Measurements from ENCODE around the gene MMP28.
"Not testable (repeated sequence)": the region's sequence is repeated elsewhere in the genome, so short reads cannot be mapped to it uniquely, and the experiment has no call there.

Gene MMP28

DNA sequence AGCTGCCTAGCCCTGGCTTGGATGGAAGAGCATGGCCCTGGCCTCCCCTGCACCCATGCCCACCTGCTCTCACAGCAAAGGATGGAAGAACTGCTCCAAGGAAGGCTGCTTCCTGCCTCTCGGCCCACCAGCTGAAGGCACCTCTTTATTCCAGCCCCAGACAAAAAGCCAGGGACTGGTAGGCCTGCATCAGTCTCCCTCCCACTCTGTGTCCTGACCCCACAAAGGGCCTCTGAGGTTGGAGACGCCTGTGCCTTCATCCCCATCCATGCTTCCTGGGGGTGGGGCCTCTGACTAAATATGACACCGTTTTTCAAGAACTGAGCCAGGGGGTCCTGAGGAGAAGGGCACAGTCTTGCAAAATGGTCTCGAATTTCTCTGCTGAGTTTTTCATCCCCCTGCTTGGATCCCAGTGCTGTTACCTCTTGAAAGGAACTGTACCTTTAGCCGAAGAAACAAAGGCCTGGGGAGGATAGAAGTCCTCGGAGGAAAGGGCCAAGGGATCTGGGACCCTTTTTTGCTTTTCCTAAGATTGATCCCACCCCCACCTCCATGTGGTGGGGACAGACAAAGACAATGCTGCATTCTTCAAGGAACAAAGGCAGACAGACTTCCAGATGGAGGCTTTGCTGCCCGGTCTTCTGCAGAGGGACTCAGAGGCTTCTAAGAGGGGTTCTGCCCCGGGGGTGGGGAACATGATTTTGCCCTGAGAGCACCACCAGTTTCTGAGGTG is 29.5 kb downstream of the MMP28 start:
- no peak overlapping the region for H3K4me3 ChIP-seq (ENCODE audit: low read length)
- TF ChIP-seq ZNF274 (IDR thresholded peaks at IDR 0.05; ENCODE audit: low read depth, low read length), result no peak

DNA sequence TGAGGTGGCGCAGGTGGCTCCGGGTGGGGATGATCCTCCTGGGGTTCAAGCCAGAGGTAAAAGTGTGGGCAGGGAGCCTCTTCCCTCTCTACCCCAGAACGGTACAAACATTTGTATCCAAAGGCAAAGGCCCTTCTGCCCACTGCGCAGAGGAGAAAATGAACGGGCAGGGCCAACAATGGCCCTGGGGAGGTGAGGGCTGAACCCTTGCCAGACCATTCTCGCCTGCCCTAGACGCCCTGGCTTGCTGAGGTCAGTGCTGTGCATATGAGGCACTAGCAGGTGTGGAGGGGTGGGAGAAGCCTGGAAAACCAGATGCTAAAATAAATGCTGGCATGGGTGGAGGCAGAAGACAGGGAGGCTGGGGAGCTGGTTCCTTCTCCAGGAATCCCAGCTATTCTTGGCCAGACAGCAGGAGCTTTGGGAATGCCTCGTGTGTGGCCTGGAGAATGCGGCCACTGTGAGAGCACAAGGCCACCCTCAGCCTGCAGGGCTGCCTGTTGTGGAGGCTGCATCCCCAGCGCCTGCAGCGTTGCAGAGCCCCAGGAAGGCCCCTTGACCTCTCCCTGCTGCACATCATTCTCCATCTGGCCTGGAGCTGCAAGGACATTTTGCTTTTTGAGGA is 30.2 kb downstream of the MMP28 start:
- no peak overlapping the region for H3K4me3 ChIP-seq (ENCODE audit: low read length)
- TF ChIP-seq ZNF274 (IDR thresholded peaks at IDR 0.05; ENCODE audit: low read depth, low read length), result no peak

DNA sequence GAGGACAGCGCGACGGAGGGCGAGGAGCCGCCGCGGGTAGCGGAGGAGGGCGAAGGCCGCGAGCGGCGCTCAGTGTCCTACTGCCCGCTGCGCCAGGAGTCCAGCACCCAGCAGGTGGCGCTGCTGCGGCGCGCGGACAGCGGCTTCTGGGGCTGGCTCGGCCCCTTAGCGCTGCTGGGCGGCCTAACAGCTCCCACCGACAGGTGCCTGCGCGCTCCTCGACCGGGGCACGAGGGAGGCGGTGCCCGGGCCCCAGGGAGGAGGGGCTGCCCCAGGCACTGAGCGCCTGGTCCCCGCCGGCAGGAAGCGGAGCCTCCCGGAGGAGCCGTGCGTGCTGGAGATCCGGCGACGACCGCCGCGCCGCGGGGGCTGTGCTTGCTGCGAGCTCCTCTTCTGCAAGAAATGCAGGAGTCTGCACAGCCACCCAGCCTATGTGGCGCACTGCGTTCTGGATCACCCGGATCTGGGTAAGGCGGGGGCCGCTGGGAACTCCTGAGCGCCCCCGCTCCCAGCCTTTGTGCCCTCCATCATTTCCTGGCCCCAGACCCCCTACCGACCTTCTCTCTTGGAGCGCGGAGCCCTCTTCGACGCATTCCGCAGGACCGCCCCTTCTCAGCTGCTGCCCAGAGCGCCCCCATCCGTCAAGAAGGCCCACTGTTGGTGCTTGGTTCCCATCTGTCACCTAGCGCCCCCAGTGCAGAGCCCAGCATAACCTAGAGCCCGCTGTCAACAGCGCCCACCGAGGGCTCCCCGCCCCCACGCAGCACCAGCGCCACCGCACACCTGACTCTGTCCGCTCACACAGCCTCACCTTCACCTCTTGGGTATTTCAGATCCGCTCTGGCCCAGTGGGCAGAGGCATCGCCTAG is 31.1 kb downstream of the MMP28 start:
- peak overlapping the region; percentile 42; the same call in 1 of the 2 replicates for H3K4me3 ChIP-seq (ENCODE audit: low read length)
- TF ChIP-seq ZNF274 (IDR thresholded peaks at IDR 0.05; ENCODE audit: low read depth, low read length), result no peak

DNA sequence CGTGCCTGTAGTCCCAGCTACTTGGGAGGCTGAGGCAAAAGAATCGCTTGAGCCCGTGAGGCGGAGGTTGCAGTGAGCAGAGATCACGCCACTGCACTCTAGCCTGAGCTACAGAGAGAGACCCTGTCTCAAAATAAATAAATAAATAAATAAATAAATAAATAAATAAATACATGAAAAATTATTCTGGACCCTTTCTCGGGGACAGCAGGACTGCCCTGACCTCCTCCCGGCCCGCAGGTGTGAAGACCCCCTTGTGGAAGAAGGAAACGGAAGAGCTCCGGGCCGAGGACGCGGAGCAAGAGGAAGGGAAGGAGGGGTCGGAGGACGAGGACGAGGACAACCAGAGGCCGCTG is 31.7 kb downstream of the MMP28 start:
- TF ChIP-seq ZNF274 (IDR thresholded peaks at IDR 0.05; ENCODE audit: low read depth, low read length), result no peak
- H3K4me3 ChIP-seq (ENCODE audit: low read length), result no peak overlapping the region

DNA sequence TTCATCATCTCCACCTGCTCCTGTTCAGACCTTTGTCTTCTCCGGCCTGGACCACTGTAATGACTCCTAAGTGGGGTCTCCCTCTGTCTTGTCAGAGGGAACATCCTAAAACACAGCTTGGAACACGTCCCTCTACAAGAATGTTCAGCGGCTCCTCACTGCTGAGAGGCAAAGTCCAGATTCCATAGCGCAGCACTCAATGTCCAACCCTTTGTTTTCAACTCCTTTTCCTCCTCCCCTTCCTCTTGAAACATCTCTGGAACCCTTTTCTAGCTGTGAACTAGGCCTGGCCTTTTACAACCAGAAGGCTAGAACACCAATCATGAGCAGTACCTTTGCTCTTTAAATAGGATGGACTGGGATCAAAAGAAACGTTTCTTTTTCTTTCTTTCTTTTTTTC is 33.8 kb downstream of the MMP28 start:
- no peak overlapping the region for H3K4me3 ChIP-seq (ENCODE audit: low read length)
- no peak for TF ChIP-seq ZNF274 (IDR thresholded peaks at IDR 0.05; ENCODE audit: low read depth, low read length)

DNA sequence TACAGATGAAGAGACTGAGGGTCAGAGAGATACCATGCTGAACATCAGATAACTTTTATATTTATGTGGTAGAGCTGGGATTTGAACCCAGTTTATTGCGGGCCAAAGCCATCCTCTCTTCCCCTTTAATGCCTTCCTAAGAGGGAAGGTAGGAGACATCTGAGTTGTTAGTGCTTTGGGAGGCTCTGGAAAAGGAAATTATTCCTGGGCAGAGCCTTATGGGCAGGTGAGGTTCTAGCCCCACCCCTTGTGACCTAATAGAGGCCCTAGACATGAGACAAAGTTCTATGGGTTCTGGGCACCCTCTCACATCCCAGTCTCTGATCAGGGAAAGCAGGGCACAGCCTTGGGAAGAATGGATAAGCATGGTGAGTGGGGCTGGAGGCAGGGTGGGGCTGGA is 34.9 kb downstream of the MMP28 start, which contains the start of gene C17orf50:
Gene C17orf50 (plus strand): TSS at position 301 of the 400 bp plus-strand sequence. CDS start 55 bp downstream, at position 356.
- H3K4me3 ChIP-seq (ENCODE audit: low read length), result no peak within 1 kb of the TSS
- no peak for TF ChIP-seq ZNF274 (IDR thresholded peaks at IDR 0.05; ENCODE audit: low read depth, low read length)

DNA sequence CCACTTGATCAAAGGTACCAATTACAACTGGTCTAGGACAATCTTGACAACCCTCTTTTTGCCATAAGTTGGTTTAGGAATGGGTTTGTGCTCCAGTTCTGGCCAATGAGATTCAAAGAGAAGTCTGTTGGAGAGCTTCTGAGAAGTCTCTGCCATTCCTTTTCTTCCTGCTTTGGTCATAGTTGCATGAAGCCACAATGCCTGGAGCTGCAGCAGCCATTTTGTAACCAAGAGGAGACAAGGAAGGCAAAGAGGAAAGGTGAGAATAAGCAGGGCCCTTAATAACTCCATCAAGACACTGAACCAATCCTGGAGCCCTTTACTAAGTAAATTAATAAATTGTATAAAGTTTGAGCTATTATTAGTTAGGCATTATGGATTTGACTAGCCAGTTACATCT is 38.2 kb downstream of the MMP28 start:
- no peak overlapping the region for H3K4me3 ChIP-seq (ENCODE audit: low read length)
- no peak for TF ChIP-seq ZNF274 (IDR thresholded peaks at IDR 0.05; ENCODE audit: low read depth, low read length)

DNA sequence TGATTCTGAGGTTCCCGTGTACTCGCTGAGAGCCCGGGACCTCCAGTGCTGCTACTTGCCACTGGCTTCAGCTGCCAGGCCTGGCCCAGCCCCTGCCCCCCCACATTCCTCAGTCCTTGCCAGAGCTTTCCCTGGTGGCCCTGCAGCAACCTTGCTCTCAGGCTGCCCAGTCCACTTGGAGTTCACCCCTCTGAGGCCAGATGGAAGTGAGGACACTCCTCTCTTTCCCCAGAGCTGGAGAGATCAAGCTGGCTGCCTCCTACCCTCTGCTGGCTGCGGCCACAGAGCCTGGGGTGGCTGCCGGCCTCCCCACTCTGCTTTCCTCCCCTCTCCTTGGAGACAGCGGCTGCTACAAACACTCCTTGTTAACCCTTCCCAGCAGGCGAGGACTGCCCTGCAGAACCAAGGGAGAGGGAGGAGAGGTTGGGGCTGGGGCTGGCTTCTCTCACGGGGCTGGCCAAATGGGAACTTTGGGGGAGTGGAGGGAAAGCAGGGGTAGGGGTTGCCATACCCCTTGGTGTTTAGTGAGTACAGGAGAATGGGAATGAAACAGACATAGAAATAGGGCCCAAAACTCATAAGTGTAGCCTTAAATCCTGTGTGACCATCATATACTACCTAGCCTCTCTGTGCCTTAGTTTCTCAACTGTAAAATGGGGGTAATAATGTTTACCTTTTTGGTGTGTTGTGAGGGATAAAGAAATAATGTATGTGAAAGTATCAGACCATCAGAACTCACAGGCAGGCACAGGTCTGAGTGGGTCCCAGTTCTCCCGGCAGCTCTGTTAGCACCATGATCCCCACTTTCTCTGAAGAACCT is 42.3 kb downstream of the MMP28 start, which contains the start of gene GAS2L2:
Gene GAS2L2 (minus strand): TSS at position 295 of the 820 bp plus-strand sequence. CDS start 389 bp downstream, outside the sequence.
- H3K4me3 ChIP-seq (ENCODE audit: low read length), result no peak within 1 kb of the TSS
- TF ChIP-seq ZNF274 (IDR thresholded peaks at IDR 0.05; ENCODE audit: low read depth, low read length), result no peak

DNA sequence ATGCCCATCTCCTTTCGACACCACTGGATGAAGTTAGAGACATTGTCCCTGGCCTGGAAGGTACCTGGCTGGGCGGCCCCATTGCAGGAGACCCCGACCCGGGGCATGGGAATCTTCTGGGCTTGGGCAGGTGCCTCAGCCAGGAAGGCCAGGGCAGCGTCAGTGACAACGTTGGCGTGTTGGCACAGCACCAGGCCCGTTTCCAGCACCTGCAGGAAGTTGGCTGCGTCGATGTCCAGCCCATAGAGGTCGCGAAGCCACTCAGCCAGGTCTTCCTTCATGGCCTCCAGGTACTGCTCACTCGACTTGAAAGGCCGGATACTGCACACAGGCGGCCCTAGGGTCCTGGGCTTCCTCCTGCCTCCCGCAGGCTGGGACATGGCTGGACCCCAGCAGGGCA is 43.0 kb downstream of the MMP28 start:
- H3K4me3 ChIP-seq (ENCODE audit: low read length), result no peak overlapping the region
- TF ChIP-seq ZNF274 (IDR thresholded peaks at IDR 0.05; ENCODE audit: low read depth, low read length), result no peak

DNA sequence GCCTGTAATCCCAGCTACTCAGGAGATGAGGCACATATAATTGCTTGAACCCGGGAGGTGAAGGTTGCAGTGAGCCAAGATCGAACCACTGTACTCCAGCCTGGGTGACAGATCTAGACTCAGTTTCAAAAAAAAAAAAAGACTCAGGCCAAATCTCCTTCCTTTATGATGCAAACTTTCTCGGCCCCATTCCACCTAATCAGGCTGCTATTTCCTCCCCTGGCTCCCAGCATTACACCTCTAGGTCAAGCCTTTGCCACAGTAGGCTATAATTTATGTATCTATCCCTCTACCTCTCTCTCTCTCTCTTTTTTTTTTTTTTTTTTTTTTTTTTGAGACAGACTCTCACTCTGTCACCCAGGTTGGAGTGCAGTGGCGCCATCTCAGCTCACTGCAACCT is 43.9 kb downstream of the MMP28 start:
- H3K4me3 ChIP-seq (ENCODE audit: low read length), result not testable (repeated sequence)

DNA sequence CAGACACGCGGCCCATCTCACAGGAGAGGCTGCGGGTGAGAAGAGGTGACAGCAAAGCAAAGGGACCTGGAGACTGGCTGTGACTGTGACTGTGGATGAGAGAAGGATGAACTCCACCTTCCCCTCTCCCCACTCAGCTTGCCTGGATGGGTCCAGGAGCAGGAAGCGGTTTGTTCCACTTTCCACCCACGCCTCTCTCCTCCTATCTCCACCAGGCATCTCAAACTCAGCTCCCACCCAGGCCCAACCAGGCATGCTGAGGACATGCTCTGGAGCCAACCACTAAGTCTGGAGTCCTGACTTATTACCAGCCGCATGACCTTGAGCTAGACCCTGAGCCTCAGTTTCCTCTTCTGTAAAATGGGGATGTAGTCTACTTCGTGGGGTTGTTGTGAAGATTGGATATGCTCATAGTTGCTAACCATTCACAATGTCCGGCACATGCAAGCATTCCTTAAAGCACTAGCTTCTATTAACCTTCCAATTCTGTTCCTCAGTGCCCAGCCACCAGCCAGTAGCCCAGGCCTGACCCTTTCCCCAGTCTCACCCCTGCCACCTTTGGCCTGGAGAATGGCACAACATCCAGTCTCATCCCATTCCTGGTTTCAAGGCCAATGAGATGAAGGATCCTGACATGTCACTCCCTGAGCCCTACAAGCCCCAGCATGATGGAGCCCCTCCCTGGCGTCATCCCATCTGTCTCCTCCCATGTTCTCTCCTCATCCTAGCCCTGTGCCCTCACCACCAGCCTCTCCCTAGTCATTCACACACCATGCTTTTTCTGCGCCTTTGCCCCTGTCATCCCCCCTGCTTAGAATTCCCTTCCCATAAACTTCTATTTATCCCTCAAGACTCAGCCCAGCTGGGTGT is 44.7 kb downstream of the MMP28 start:
- no peak for TF ChIP-seq ZNF274 (IDR thresholded peaks at IDR 0.05; ENCODE audit: low read depth, low read length)
- no peak overlapping the region for H3K4me3 ChIP-seq (ENCODE audit: low read length)

DNA sequence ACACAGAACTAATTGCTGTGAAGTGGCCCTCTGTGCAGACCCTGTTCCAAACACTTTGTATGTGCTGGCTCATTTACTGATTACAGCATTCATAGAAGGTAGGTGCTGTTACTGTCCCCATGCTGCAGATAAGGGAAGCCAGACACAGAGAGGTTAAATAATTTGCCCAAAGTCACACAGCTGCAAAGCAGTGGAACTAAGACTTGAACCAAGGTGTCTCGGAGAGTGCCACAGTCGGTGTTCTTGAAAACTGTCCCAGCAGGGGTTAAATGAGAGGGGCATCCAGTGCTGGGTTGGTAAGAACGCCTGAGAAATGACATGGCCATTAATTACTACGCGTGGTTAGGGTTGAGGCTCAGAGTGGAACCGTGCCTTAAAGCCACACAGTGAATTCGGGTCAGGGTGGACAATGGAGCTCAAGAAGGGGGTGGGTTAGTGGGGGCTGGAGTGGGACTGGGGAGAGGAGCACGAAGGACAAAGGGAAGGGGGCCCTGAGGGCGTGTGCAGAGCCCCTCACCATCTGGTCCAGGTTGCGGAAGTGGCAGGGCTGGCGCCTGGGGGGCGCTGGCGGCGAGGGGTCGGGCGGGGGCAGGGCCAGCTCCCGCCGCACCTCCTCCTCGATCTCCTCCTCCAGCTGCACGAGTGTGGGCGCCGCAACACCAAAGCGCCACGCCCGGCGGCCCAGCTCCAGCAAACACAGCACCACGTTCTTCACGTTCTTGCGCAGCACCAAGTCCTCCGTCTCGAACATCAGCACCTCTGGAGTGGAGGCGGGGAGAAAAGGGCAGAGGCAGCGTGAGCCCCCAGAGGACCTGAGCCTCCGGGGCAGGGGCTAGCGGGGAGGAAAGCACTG is 45.7 kb downstream of the MMP28 start:
- no peak overlapping the region for H3K4me3 ChIP-seq (ENCODE audit: low read length)
- no peak for TF ChIP-seq ZNF274 (IDR thresholded peaks at IDR 0.05; ENCODE audit: low read depth, low read length)

All from GM08714 (cell line).